Measurements from ENCODE around the gene RAI14.

Gene RAI14

DNA sequence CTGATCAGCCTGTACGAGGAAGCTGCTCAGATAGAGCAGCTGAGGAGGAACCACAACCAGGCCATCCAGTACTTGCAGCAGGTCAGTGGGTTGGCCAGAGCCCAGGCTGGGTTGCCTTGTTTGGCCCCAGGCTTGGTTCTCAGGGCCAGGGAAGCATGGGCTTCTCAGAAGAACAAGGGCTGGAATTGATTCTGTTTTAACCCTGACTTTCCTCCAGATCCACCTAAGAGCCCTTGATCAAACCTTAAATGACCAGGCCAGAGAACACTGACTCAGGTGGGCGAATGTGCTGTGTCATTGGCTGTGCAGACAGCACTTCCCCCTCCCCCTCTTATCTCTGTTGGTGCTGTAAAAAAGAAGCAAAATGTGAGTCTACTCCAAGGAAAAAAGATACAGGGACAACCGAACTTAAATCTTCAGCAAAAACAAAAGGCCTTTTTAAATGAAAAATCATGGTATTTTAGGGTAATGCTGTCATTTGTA, 210.9 kb downstream of the RAI14 start:
- no peak for DNase-seq

- no peak for DNase-seq
Observed at GRCh38 chr5:34867660-34868059, 211.5 kb downstream of the RAI14 start.

- no peak for DNase-seq
Observed at GRCh38 chr5:34868791-34869190, 212.7 kb downstream of the RAI14 start.

GRCh38 chr5:34869256-34869655, 213.1 kb downstream of the RAI14 start:
- DNase-seq: no peak

GRCh38 chr5:34870382-34870781, 214.3 kb downstream of the RAI14 start:
- no peak for DNase-seq

DNA sequence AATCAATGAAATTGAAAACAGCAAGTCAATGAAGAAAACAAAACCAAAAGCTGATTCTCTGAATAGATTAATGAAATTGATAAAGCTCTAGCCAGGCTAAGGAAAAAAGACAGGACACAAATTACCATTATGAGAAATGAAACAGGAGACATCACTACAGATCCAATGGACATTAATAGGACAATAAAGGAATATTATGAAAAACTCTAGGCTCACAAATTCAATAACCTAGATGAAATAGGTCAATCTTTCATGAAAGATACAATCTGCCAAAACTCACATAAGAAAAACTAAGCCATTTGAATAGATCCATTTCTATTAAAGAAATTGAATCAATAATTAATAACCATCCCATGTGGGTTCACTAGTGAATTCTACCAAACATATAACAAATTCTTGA, 220.1 kb downstream of the RAI14 start:
- no peak for DNase-seq

- no peak for DNase-seq
Observed at GRCh38 chr5:34881246-34881645, 225.1 kb downstream of the RAI14 start.
